Middle frontal gyrus (tissue), 1 donor: Measurements from ENCODE around the gene GPRC5B.

Source experiments
- DNase-seq: peaks from one replicate; pipeline ENCODE4 v3.0.0-alpha.2; 2015; ENCODE audit warnings: low spot score; ENCODE audit errors: extremely low spot score

The GPRC5B gene

DNA sequence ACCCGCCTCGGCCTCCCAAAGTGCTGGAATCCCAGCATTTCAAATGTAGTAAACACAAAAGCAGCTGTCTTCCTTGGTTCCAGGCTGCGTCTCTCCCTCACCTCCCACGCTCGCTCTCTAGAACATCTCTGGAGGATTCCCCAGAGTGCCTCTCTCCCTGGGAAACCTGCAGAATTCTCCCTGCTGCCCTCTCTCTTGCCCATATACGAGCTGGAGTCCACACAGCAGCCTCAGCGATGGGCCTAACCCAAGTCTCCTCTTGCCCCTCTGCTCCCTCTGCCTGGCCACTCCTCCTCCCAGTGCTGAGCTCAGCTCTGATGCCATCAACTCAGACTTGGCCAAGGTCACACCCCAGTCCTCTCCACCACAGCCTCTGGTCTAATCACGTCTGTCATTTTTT lies 10.6 kb downstream of the GPRC5B start:
- no peak for DNase-seq

- no peak for DNase-seq
Measured at GRCh38 chr16:19872935-19873334, 11.7 kb downstream of the GPRC5B start.

DNA sequence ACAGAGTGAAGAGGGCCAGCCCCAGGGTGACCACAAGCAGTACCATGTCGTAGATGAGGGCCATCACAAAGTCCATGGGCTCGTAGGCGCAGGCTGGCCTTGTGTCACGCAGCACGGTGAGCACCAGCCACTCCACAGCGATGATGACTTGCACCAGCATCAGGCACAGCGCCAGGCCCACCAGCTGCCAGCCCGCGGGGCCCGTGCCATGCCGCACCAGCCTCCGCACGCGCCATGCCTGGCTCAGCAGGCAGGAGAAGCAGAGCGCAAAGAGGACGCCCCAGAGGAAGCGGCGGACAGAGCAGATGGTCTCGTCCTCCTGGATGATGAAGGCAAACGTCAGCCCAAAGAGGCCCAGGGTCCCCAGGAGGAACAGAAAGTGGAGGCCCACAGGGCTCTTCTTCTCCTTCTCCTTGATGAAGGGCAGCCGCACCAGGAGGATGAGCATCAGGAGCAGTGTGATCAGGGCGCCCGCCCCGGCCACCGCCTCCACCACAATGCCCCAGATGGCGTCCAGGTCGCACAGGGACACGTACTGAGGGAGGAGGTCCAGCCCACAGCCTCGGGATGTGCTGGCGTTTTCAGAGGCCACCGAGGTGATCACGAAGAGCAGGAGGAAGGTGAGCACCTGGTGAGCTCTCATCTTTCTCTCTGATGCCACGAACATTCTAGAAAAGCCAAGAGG lies 12.3 kb downstream of the GPRC5B start:
- no peak for DNase-seq

DNA sequence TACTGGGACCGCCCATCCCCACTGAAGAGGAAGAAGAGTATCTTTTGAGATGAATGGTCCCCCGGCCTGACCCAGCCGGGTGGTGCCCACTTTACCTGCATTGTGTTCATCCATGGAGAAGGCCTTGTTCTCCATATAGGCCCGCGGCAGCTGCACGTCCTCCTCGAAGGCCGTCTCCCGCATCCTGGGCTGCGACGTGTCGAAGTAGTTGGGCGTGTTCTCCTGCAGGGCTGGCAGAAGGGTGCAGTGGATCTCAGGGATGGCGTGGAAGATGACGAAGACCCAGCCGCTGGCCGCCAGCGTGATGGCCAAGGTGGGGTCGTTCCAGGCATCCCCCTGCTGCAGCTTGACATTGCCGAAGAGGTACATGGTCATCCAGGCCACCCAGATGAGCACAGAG lies 12.9 kb downstream of the GPRC5B start:
- no peak for DNase-seq

DNA sequence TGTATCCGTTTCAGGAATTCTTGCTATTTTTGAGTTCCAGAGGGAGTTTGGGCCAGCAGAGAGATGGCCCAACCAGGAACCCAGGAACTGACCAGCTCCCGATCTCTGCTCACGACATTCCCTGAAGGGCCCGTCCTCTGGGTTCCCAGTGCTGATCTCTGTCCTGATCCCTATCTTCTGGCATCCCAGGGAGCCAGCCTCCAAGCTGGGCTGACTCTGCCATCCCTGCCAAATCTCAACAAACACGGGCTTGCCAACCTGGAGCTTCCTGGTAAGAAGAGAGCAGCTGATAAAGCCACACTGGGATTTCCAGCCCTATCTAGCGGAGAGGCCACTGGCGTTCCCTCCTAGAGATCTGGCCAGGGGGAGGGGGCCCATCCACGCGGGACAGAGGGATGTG lies 16.2 kb downstream of the GPRC5B start:
- DNase-seq = no peak

DNA sequence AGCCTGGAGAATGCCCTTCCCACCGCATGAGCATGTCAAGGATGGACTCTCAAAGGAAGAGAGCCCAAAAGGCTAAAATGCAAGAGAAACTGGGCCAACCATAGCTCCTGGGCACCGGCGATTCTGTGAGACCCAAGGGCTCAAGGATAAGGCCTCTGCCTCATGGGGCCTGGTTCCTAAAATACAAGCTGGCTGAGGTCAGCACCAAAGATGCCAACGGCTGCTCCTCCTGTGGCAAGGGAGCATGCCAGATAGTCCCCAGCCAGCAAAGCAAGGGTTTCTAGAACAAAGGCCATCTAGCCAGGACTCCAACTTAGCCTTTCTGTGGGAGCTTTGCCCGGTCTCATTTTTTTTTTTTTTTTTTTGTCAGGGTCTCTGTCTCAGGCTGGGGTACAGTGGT lies 20.1 kb downstream of the GPRC5B start:
- DNase-seq = no peak

GRCh38 chr16:19863990-19864389 lies 20.7 kb downstream of the GPRC5B start:
- DNase-seq = no peak

GRCh38 chr16:19861811-19862327 lies 22.8 kb downstream of the GPRC5B start:
- DNase-seq = peak; percentile 76

- DNase-seq = no peak
Measured at GRCh38 chr16:19861133-19861532, 23.5 kb downstream of the GPRC5B start.

- no peak for DNase-seq
Measured at GRCh38 chr16:19860166-19861041, 24.2 kb downstream of the GPRC5B start.

GRCh38 chr16:19859603-19860002 lies 25.0 kb downstream of the GPRC5B start:
- DNase-seq = no peak

- no peak for DNase-seq
Measured at GRCh38 chr16:19859166-19859565, 25.5 kb downstream of the GPRC5B start.

GRCh38 chr16:19858340-19859018 lies 26.2 kb downstream of the GPRC5B start:
- DNase-seq = no peak

DNA sequence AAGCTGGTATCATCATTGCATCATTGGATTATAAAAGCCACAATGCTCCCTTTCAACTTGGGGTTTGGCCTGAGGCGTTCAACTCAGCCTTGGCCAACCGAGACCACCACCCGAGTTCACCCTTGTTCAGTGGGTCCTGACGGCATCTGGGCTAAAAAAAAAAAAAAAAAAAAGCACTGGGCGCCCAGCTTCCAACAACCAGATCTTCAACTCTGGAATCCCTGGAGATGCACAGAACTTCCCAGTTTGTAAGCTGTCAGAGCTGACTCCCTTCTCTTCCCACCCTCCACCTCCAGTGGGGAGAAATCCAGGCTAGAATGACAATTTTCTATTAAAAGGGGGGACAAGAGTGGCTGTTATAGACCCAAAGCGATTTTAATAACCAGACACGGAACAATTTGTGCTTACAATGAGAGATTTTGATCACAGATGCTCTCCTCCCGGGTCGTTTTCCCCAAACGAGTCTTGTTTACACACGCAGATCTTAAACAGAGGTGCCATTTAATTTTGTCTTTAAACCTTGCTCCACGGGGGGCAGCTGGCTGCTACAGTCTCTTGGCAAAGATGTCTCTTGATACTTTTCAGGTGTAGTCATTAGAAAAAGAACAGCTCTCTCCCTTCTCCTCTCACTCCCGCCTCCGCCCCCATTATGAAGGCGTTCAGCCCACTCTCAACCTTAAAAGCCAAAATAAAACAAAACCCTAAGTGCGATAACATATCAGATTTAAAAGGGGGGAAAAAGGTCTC lies 26.9 kb downstream of the GPRC5B start:
- no peak for DNase-seq

- no peak for DNase-seq
Measured at GRCh38 chr16:19856120-19856519, 28.5 kb downstream of the GPRC5B start.

- no peak for DNase-seq
Measured at GRCh38 chr16:19854543-19854876, 30.1 kb downstream of the GPRC5B start.

- no peak for DNase-seq
Measured at GRCh38 chr16:19853742-19854542, 30.7 kb downstream of the GPRC5B start.

- no peak for DNase-seq
Measured at GRCh38 chr16:19853132-19853741, 31.4 kb downstream of the GPRC5B start.

GRCh38 chr16:19851476-19851875 lies 33.2 kb downstream of the GPRC5B start:
- no peak for DNase-seq
